Neural cell (in vitro differentiated cells): ENCODE results near the gene PIM3. TPM values are rescaled to one million over a fixed set of nuclear protein-coding genes. Genes with fewer than 3 reads are reported as not detected.

ENCODE experiments used
- H2AFZ ChIP-seq: fragments of 200-600, 300-800 bp; sonication (generic), shearing (Covaris generic); 2 replicates; pipeline ENCODE4 v1.6.0; 2014; ENCODE audit warnings: low read depth, mild to moderate bottlenecking, antibody characterized with exemption, low read length, moderate library complexity
- H3F3A ChIP-seq: fragments of 200-600 bp; shearing (Covaris generic); 2 replicates; pipeline ENCODE4 v1.6.1; 2016; ENCODE audit warnings: mild to moderate bottlenecking, moderate library complexity, mixed read lengths, antibody characterized with exemption, low read length; ENCODE audit not compliant: insufficient read depth, poor library complexity, severe bottlenecking
- H3K27ac ChIP-seq: fragments of 200-600, 300-800 bp; sonication (generic), shearing (Covaris generic); 2 replicates; pipeline ENCODE4 v1.5.1; 2014; ENCODE audit warnings: mild to moderate bottlenecking, low read length, moderate library complexity
- H3K27me3 ChIP-seq: fragments of 300-800, 200-600 bp; sonication (generic), shearing (Covaris generic); 2 replicates; pipeline ENCODE4 v1.6.0; 2014; ENCODE audit warnings: mild to moderate bottlenecking, low read depth, low read length, moderate library complexity; ENCODE audit not compliant: insufficient read depth
- H3K36me3 ChIP-seq: fragments of 300-800, 200-600 bp; sonication (generic), shearing (Covaris generic); 2 replicates; pipeline ENCODE4 v1.5.1; 2014; ENCODE audit warnings: mild to moderate bottlenecking, antibody characterized with exemption, low read length, moderate library complexity; ENCODE audit not compliant: insufficient read depth
- H3K4me2 ChIP-seq: fragments of 300-800, 200-600 bp; sonication (generic), shearing (Covaris generic); 2 replicates; pipeline ENCODE4 v1.6.0; 2014; ENCODE audit warnings: mild to moderate bottlenecking, low read length
- H3K4me3 ChIP-seq: fragments of 300-800, 200-600 bp; sonication (generic), shearing (Covaris generic); 2 replicates; pipeline ENCODE4 v1.5.1; 2014; ENCODE audit warnings: mild to moderate bottlenecking, low read length, moderate library complexity
- H3K79me2 ChIP-seq: fragments of 200-600 bp; shearing (Covaris generic); replicated peaks from 2 replicates; pipeline ENCODE4 v1.6.0; 2014; ENCODE audit warnings: mild to moderate bottlenecking, low read length, moderate library complexity; ENCODE audit not compliant: insufficient read depth
- H3K9ac ChIP-seq: fragments of 300-800, 200-600 bp; sonication (generic), shearing (Covaris generic); 2 replicates; pipeline ENCODE4 v1.6.1; 2016; ENCODE audit warnings: mild to moderate bottlenecking, low read length, mixed read lengths
- H3K9me2 ChIP-seq: fragments of 200-600 bp; shearing (Covaris generic); 2 replicates; pipeline ENCODE4 v1.6.1; 2016; ENCODE audit warnings: mild to moderate bottlenecking, low read length, mixed read lengths; ENCODE audit not compliant: insufficient read depth
- H3K9me3 ChIP-seq: fragments of 200-600, 300-800 bp; sonication (generic), shearing (Covaris generic); 2 replicates; pipeline ENCODE4 v1.6.1; 2016; ENCODE audit warnings: mild to moderate bottlenecking, mixed run types, low read length, moderate library complexity, mixed read lengths
- H4K20me1 ChIP-seq: fragments of 200-600 bp; shearing (Covaris generic); 2 replicates; pipeline ENCODE4 v1.6.1; 2016; ENCODE audit warnings: mild to moderate bottlenecking, mixed run types; ENCODE audit not compliant: insufficient read depth
- EP300 ChIP-seq: fragments of 450-650 bp; conservative IDR thresholded peaks from 2 replicates; pipeline ENCODE4 v1.6.1; 2014; ENCODE audit warnings: antibody characterized with exemption, mild to moderate bottlenecking, moderate library complexity; ENCODE audit not compliant: poor library complexity, severe bottlenecking
- EZH2 ChIP-seq: fragments of 200-600, 300-800 bp; shearing (Covaris generic), sonication (generic); IDR thresholded peaks from 2 replicates; pipeline ENCODE4 v1.6.1; 2014; ENCODE audit warnings: antibody characterized with exemption, low read length, borderline replicate concordance, mild to moderate bottlenecking; ENCODE audit not compliant: insufficient read depth, poor library complexity, severe bottlenecking
- MXI1 ChIP-seq: fragments of 450-650 bp; conservative IDR thresholded peaks from 2 replicates; pipeline ENCODE4 v1.6.1; 2014; ENCODE audit warnings: antibody characterized with exemption, mild to moderate bottlenecking; ENCODE audit not compliant: poor library complexity, severe bottlenecking
- POLR2AphosphoS5 ChIP-seq: IDR thresholded peaks from 2 replicates; pipeline ENCODE4 v1.6.1; 2012
- RAD21 ChIP-seq: fragments of 450-650 bp; conservative IDR thresholded peaks from 2 replicates; pipeline ENCODE4 v1.6.1; 2014; ENCODE audit warnings: antibody characterized with exemption, mild to moderate bottlenecking, moderate library complexity
- SMC3 ChIP-seq: fragments of 450-650 bp; conservative IDR thresholded peaks from 2 replicates; pipeline ENCODE4 v1.6.1; 2014; ENCODE audit warnings: antibody characterized with exemption, mild to moderate bottlenecking, moderate library complexity; ENCODE audit not compliant: poor library complexity
- TAF1 ChIP-seq: IDR thresholded peaks from 2 replicates; pipeline ENCODE4 v1.6.1; 2012; ENCODE audit warnings: low read depth
- polyA plus RNA-seq: library from polyadenylated mRNA; depleted of rRNA; stranded (reverse); fragments of >200 nt; gene quantifications from 2 replicates; pipeline ENCODE4 v1.2.3, GENCODE V29; 2014
- TF ChIP-seq, protein P1 (sequence below): fragments of 450-650 bp; IDR thresholded peaks from 2 replicates; pipeline ENCODE4 v1.5.1; 2014; ENCODE audit warnings: antibody characterized with exemption, mild to moderate bottlenecking, moderate library complexity; ENCODE audit not compliant: poor library complexity, severe bottlenecking
- TF ChIP-seq, protein P2 (sequence below): IDR thresholded peaks from 2 replicates; pipeline ENCODE4 v1.6.1; 2012; ENCODE audit warnings: borderline replicate concordance

Gene PIM3
- polyA plus RNA-seq, 1 donor from 2014 or later, result 28.7 TPM

DNA sequence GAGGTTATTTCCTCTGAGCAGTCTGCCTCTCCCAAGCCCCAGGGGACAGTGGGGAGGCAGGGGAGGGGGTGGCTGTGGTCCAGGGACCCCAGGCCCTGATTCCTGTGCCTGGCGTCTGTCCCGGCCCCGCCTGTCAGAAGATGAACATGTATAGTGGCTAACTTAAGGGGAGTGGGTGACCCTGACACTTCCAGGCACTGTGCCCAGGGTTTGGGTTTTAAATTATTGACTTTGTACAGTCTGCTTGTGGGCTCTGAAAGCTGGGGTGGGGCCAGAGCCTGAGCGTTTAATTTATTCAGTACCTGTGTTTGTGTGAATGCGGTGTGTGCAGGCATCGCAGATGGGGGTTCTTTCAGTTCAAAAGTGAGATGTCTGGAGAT, 3.1 kb downstream of the PIM3 start:
- no peak overlapping the region for H2AFZ ChIP-seq
- no peak overlapping the region for H3K4me3 ChIP-seq
- no peaks in the 10 kb centered on the region for H3K36me3 ChIP-seq
- H3K9ac ChIP-seq, result no peak overlapping the region
- no peak overlapping the region for H3K4me2 ChIP-seq
- H3K27me3 ChIP-seq, result no peaks in the 10 kb centered on the region
- H4K20me1 ChIP-seq, result no peaks in the 10 kb centered on the region
- TF ChIP-seq EZH2 (no peak), EP300 (no peak), TAF1 (no peak), SMC3 (no peak)
- TF ChIP-seq, protein P1, sequence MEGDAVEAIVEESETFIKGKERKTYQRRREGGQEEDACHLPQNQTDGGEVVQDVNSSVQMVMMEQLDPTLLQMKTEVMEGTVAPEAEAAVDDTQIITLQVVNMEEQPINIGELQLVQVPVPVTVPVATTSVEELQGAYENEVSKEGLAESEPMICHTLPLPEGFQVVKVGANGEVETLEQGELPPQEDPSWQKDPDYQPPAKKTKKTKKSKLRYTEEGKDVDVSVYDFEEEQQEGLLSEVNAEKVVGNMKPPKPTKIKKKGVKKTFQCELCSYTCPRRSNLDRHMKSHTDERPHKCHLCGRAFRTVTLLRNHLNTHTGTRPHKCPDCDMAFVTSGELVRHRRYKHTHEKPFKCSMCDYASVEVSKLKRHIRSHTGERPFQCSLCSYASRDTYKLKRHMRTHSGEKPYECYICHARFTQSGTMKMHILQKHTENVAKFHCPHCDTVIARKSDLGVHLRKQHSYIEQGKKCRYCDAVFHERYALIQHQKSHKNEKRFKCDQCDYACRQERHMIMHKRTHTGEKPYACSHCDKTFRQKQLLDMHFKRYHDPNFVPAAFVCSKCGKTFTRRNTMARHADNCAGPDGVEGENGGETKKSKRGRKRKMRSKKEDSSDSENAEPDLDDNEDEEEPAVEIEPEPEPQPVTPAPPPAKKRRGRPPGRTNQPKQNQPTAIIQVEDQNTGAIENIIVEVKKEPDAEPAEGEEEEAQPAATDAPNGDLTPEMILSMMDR, result no peak
- no peaks in the 10 kb centered on the region for H3K9me2 ChIP-seq
- H3K9me3 ChIP-seq, result no peaks in the 10 kb centered on the region
- no peaks in the 10 kb centered on the region for H3F3A ChIP-seq
- H3K27ac ChIP-seq, result no peak overlapping the region
- no peaks in the 10 kb centered on the region for H3K79me2 ChIP-seq

DNA sequence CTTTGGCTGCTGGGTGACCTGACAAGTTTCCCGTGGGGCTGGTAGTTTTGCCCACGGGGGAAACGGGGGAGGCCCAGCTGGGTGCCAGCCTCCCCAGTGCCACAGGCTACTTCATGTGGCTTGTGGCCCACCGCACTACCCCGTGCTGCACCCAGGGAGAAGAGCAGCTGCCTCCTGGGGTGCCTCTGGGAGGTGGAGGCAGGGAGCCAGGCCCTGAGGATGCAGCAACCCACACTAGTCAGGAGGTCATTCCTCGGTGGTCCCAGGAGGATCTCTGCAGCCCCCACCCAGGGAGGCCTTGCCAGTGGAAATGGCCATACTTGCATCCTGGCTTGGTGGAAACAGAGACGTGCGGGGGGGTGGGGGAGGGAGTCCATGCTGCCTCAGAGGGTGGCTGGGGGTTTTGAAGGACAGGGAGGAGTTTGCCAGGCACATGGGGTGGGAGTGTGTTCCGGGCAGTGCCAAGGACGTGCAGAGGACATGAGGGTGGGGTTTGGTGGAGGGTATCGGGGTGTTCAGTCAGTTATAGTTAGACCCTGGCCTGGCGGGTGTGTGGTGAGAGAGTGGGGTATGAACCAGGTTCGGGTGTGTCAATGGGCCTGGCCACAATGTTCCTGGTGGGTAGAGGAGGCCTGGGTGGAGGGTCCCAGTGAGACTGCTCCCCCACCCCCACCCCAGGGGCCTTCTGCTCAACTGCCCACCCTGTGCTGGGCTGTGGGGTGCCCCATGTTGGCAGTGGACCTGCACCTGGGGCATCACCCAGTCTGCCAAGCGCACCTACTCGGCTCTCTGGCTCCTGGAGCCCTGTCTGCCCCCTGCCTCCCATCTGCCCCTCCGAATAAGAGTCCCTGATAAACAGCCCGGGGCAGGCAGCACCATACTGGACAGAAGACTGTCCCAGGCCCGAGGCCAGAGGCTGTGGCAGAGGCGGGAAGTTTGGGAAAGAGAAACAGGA, 3.8 kb downstream of the PIM3 start:
- H3K36me3 ChIP-seq, result no peaks in the 10 kb centered on the region
- H3K27ac ChIP-seq, result no peak overlapping the region
- H3K27me3 ChIP-seq, result no peaks in the 10 kb centered on the region
- TF ChIP-seq, protein P2, sequence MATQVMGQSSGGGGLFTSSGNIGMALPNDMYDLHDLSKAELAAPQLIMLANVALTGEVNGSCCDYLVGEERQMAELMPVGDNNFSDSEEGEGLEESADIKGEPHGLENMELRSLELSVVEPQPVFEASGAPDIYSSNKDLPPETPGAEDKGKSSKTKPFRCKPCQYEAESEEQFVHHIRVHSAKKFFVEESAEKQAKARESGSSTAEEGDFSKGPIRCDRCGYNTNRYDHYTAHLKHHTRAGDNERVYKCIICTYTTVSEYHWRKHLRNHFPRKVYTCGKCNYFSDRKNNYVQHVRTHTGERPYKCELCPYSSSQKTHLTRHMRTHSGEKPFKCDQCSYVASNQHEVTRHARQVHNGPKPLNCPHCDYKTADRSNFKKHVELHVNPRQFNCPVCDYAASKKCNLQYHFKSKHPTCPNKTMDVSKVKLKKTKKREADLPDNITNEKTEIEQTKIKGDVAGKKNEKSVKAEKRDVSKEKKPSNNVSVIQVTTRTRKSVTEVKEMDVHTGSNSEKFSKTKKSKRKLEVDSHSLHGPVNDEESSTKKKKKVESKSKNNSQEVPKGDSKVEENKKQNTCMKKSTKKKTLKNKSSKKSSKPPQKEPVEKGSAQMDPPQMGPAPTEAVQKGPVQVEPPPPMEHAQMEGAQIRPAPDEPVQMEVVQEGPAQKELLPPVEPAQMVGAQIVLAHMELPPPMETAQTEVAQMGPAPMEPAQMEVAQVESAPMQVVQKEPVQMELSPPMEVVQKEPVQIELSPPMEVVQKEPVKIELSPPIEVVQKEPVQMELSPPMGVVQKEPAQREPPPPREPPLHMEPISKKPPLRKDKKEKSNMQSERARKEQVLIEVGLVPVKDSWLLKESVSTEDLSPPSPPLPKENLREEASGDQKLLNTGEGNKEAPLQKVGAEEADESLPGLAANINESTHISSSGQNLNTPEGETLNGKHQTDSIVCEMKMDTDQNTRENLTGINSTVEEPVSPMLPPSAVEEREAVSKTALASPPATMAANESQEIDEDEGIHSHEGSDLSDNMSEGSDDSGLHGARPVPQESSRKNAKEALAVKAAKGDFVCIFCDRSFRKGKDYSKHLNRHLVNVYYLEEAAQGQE, result no peak
- TF ChIP-seq POLR2AphosphoS5, result no peak
- TF ChIP-seq EP300, result no peak
- TF ChIP-seq SMC3, result no peak
- TF ChIP-seq, protein P1, result no peak
- no peak for TF ChIP-seq TAF1
- TF ChIP-seq EZH2, result no peak
- TF ChIP-seq MXI1, result no peak
- no peak for TF ChIP-seq RAD21
- no peaks in the 10 kb centered on the region for H4K20me1 ChIP-seq
- H2AFZ ChIP-seq, result no peak overlapping the region
- no peaks in the 10 kb centered on the region for H3K9me3 ChIP-seq
- no peak overlapping the region for H3K4me2 ChIP-seq
- H3K9me2 ChIP-seq, result no peaks in the 10 kb centered on the region
- no peaks in the 10 kb centered on the region for H3F3A ChIP-seq
- no peak overlapping the region for H3K9ac ChIP-seq
- no peak overlapping the region for H3K4me3 ChIP-seq
- H3K79me2 ChIP-seq, result no peaks in the 10 kb centered on the region
